WTC11 (cell line): ENCODE data around the gene FLT1. TPM values are rescaled to one million over a fixed set of nuclear protein-coding genes. Genes with fewer than 3 reads are reported as not detected.

Experiments used
- ATAC-seq: fragments of 200-7000 bp; cut with Tn5 transposase; 2 replicates; pipeline ENCODE4 v1.10.0; 2021; ENCODE audit warnings: mild to moderate bottlenecking, moderate library complexity
- CTCF ChIA-PET: fragments of 300-600 bp; sonication (Branson Sonifier 250); formaldehyde crosslinking; loops from one replicate; lab custom pipeline; 2021; ENCODE audit warnings: antibody characterized with exemption; lab: Charles Lee
- POLR2A ChIA-PET: fragments of 350-600 bp; sonication (Branson Sonifier 250); formaldehyde crosslinking; loops from one replicate; lab custom pipeline; 2021; ENCODE audit warnings: antibody characterized with exemption; lab: Charles Lee
- DNase-seq: peaks from one replicate; pipeline ENCODE4 v3.0.0; 2021; ENCODE audit warnings: low spot score
- H3K27ac Mint-ChIP-seq: 2 replicates; pipeline ENCODE4 v1.8.0; 2021; ENCODE audit warnings: mixed read lengths
- H3K27me3 Mint-ChIP-seq: 2 replicates; pipeline ENCODE4 v1.8.0; 2021; ENCODE audit warnings: low read depth, mild to moderate bottlenecking, moderate library complexity, mixed read lengths
- H3K36me3 Mint-ChIP-seq: 2 replicates; pipeline ENCODE4 v1.8.0; 2021; ENCODE audit warnings: mixed read lengths
- H3K4me1 Mint-ChIP-seq: 2 replicates; pipeline ENCODE4 v1.8.0; 2022; ENCODE audit warnings: mixed read lengths
- H3K4me3 Mint-ChIP-seq: 2 replicates; pipeline ENCODE4 v1.8.0; 2021; ENCODE audit warnings: mild to moderate bottlenecking, moderate library complexity, mixed read lengths
- H3K9me3 Mint-ChIP-seq: 2 replicates; pipeline ENCODE4 v1.8.0; 2021; ENCODE audit warnings: mixed read lengths
- ATF1 ChIP-seq: sonication (generic); formaldehyde crosslinking; IDR thresholded peaks from 2 replicates; pipeline ENCODE4 v1.8.1; 2023; ENCODE audit warnings: mild to moderate bottlenecking, moderate library complexity, missing genetic modification reagents
- CREM ChIP-seq: sonication (generic); formaldehyde crosslinking; IDR thresholded peaks from 2 replicates; pipeline ENCODE4 v1.8.1; 2022; ENCODE audit warnings: mild to moderate bottlenecking, missing genetic modification reagents, moderate library complexity
- ERG ChIP-seq: fragments of 250-450 bp; sonication (Bioruptor Pico); IDR thresholded peaks from 2 replicates; pipeline ENCODE4 v1.8.0; 2021; ENCODE audit warnings: mild to moderate bottlenecking
- FOXK1 ChIP-seq: sonication (generic); formaldehyde crosslinking; IDR thresholded peaks from 2 replicates; pipeline ENCODE4 v1.8.0; 2022; ENCODE audit warnings: mild to moderate bottlenecking, moderate library complexity, missing genetic modification reagents
- GTF2I ChIP-seq: fragments of 250-450 bp; sonication (Bioruptor Pico); conservative IDR thresholded peaks from 2 replicates; pipeline ENCODE4 v1.4.0; 2021; ENCODE audit warnings: mild to moderate bottlenecking
- KAT7 ChIP-seq: sonication (generic); formaldehyde crosslinking; IDR thresholded peaks from 2 replicates; pipeline ENCODE4 v1.8.1; 2023; ENCODE audit warnings: missing genetic modification reagents, mild to moderate bottlenecking, borderline replicate concordance
- MAX ChIP-seq: sonication (generic); formaldehyde crosslinking; IDR thresholded peaks from 2 replicates; pipeline ENCODE4 v1.8.0; 2022; ENCODE audit warnings: mild to moderate bottlenecking, missing genetic modification reagents
- MYBL2 ChIP-seq: sonication (generic); formaldehyde crosslinking; IDR thresholded peaks from 2 replicates; pipeline ENCODE4 v1.8.1; 2023; ENCODE audit warnings: mild to moderate bottlenecking, moderate library complexity, missing genetic modification reagents
- NFYB ChIP-seq: sonication (generic); formaldehyde crosslinking; conservative IDR thresholded peaks from 2 replicates; pipeline ENCODE4 v1.8.0; 2022; ENCODE audit warnings: low read depth, missing genetic modification reagents
- NR2C2 ChIP-seq: sonication (generic); formaldehyde crosslinking; IDR thresholded peaks from 2 replicates; pipeline ENCODE4 v1.8.0; 2022; ENCODE audit warnings: mild to moderate bottlenecking, missing genetic modification reagents
- PREB ChIP-seq: sonication (generic); formaldehyde crosslinking; IDR thresholded peaks from 2 replicates; pipeline ENCODE4 v1.8.1; 2022; ENCODE audit warnings: mild to moderate bottlenecking, missing genetic modification reagents, moderate library complexity, borderline replicate concordance
- PRRX2 ChIP-seq: fragments of 250-450 bp; sonication (Bioruptor Pico); IDR thresholded peaks from 2 replicates; pipeline ENCODE4 v1.8.0; 2021; ENCODE audit warnings: mild to moderate bottlenecking
- SOX15 ChIP-seq: fragments of 250-450 bp; sonication (Bioruptor Pico); IDR thresholded peaks from 2 replicates; pipeline ENCODE4 v1.9.0; 2021; ENCODE audit warnings: mild to moderate bottlenecking
- TEAD1 ChIP-seq: sonication (generic); formaldehyde crosslinking; IDR thresholded peaks from 2 replicates; pipeline ENCODE4 v1.8.0; 2022; ENCODE audit warnings: mild to moderate bottlenecking, missing genetic modification reagents
- TP53 ChIP-seq: sonication (generic); formaldehyde crosslinking; IDR thresholded peaks from 2 replicates; pipeline ENCODE4 v1.8.1; 2023; ENCODE audit warnings: mild to moderate bottlenecking, missing genetic modification reagents
- ZNF263 ChIP-seq: sonication (generic); formaldehyde crosslinking; IDR thresholded peaks from 2 replicates; pipeline ENCODE4 v1.8.1; 2022; ENCODE audit warnings: low read depth, mild to moderate bottlenecking, moderate library complexity, missing genetic modification reagents
- total RNA-seq: library from RNA; stranded (reverse); gene quantifications from 3 replicates; pipeline ENCODE4 v1.2.3, GENCODE V29; 2021
- TF ChIP-seq, protein P1 (sequence below): sonication (generic); formaldehyde crosslinking; IDR thresholded peaks from 2 replicates; pipeline ENCODE4 v1.8.1; 2023; ENCODE audit warnings: mild to moderate bottlenecking, missing genetic modification reagents
- TF ChIP-seq, protein P2 (sequence below): sonication (generic); formaldehyde crosslinking; IDR thresholded peaks from 2 replicates; pipeline ENCODE4 v1.8.1; 2023; ENCODE audit warnings: mild to moderate bottlenecking, missing genetic modification reagents, moderate library complexity
- TF ChIP-seq, protein P3 (sequence below): sonication (generic); formaldehyde crosslinking; IDR thresholded peaks from 2 replicates; pipeline ENCODE4 v1.8.1; 2023; ENCODE audit warnings: mild to moderate bottlenecking, missing genetic modification reagents, borderline replicate concordance
- TF ChIP-seq, protein P4 (sequence below): fragments of 250-450 bp; sonication (Bioruptor Pico); IDR thresholded peaks from 2 replicates; pipeline ENCODE4 v1.9.0; 2021; ENCODE audit warnings: mild to moderate bottlenecking

FLT1 gene
- total RNA-seq, 1 experiment from 2014 or later = 66.3 TPM

DNA sequence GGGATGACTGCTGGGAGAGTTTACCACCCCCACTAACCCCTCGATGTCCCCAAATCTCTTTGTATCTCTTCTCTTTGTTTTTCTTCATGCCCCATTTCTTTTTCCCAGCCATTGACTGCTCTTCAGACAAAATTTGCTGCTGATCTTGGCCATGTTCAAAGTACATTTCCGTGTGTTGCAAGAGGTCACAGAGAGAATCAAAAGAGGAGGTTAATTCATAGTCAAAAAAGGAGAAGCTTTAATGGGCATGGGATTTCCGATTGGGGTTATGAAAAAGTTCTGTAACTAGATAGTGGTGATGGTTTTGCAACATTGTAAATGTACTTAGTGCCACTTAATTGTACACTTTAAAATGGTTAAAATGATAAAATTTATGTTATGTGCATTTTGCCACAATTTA is 121.1 kb downstream of the FLT1 start:
- ATAC-seq (no peak), DNase-seq (no peak)
- TF ChIP-seq PREB (CRISPR knock-in tag) (no peak), MYBL2 (CRISPR knock-in tag) (no peak), CREM (CRISPR knock-in tag) (no peak), FOXK1 (CRISPR knock-in tag) (no peak), SOX15 (CRISPR knock-in tag) (no peak), KAT7 (no peak), MAX (no peak), NR2C2 (CRISPR knock-in tag) (no peak), NFYB (CRISPR knock-in tag) (no peak), TEAD1 (CRISPR knock-in tag) (no peak), ATF1 (no peak), PRRX2 (CRISPR knock-in tag) (no peak), TP53 (CRISPR knock-in tag) (no peak), GTF2I (no peak), ZNF263 (CRISPR knock-in tag) (no peak), ERG (CRISPR knock-in tag) (no peak)
- TF ChIP-seq, protein P1, sequence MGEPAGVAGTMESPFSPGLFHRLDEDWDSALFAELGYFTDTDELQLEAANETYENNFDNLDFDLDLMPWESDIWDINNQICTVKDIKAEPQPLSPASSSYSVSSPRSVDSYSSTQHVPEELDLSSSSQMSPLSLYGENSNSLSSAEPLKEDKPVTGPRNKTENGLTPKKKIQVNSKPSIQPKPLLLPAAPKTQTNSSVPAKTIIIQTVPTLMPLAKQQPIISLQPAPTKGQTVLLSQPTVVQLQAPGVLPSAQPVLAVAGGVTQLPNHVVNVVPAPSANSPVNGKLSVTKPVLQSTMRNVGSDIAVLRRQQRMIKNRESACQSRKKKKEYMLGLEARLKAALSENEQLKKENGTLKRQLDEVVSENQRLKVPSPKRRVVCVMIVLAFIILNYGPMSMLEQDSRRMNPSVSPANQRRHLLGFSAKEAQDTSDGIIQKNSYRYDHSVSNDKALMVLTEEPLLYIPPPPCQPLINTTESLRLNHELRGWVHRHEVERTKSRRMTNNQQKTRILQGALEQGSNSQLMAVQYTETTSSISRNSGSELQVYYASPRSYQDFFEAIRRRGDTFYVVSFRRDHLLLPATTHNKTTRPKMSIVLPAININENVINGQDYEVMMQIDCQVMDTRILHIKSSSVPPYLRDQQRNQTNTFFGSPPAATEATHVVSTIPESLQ (CRISPR knock-in tag) = no peak
- TF ChIP-seq, protein P2, sequence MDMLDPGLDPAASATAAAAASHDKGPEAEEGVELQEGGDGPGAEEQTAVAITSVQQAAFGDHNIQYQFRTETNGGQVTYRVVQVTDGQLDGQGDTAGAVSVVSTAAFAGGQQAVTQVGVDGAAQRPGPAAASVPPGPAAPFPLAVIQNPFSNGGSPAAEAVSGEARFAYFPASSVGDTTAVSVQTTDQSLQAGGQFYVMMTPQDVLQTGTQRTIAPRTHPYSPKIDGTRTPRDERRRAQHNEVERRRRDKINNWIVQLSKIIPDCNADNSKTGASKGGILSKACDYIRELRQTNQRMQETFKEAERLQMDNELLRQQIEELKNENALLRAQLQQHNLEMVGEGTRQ (CRISPR knock-in tag) = no peak
- TF ChIP-seq, protein P3, sequence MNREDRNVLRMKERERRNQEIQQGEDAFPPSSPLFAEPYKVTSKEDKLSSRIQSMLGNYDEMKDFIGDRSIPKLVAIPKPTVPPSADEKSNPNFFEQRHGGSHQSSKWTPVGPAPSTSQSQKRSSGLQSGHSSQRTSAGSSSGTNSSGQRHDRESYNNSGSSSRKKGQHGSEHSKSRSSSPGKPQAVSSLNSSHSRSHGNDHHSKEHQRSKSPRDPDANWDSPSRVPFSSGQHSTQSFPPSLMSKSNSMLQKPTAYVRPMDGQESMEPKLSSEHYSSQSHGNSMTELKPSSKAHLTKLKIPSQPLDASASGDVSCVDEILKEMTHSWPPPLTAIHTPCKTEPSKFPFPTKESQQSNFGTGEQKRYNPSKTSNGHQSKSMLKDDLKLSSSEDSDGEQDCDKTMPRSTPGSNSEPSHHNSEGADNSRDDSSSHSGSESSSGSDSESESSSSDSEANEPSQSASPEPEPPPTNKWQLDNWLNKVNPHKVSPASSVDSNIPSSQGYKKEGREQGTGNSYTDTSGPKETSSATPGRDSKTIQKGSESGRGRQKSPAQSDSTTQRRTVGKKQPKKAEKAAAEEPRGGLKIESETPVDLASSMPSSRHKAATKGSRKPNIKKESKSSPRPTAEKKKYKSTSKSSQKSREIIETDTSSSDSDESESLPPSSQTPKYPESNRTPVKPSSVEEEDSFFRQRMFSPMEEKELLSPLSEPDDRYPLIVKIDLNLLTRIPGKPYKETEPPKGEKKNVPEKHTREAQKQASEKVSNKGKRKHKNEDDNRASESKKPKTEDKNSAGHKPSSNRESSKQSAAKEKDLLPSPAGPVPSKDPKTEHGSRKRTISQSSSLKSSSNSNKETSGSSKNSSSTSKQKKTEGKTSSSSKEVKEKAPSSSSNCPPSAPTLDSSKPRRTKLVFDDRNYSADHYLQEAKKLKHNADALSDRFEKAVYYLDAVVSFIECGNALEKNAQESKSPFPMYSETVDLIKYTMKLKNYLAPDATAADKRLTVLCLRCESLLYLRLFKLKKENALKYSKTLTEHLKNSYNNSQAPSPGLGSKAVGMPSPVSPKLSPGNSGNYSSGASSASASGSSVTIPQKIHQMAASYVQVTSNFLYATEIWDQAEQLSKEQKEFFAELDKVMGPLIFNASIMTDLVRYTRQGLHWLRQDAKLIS (CRISPR knock-in tag) = no peak
- TF ChIP-seq, protein P4, sequence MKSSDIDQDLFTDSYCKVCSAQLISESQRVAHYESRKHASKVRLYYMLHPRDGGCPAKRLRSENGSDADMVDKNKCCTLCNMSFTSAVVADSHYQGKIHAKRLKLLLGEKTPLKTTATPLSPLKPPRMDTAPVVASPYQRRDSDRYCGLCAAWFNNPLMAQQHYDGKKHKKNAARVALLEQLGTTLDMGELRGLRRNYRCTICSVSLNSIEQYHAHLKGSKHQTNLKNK (CRISPR knock-in tag) = no peak
- ChIA-PET CTCF (no interaction called here), POLR2A (no interaction called here)
- Mint-ChIP-seq H3K9me3 (no peaks in the 10 kb centered on the region), H3K27ac (no peak overlapping the region), H3K36me3 (peaks cover 30% of the 10 kb centered on the region), H3K27me3 (no peaks in the 10 kb centered on the region), H3K4me3 (no peak overlapping the region), H3K4me1 (peaks cover 30% of the 10 kb centered on the region)
